ENCODE data around the gene BTBD16. TPM values are rescaled to one million over a fixed set of nuclear protein-coding genes. Genes with fewer than 3 reads are reported as not detected.

The BTBD16 gene
- total RNA-seq: 0.35 TPM
- long read RNA-seq: 0 reads

- no peak within 1 kb of the TSS for H3K4me3 ChIP-seq
- no peak for TF ChIP-seq CTCF (IDR thresholded peaks at IDR 0.05)
- H3K9me3 ChIP-seq: no peaks in the 10 kb centered on the region
- ATAC-seq (no peak), DNase-seq (no peak)
- intact Hi-C loops (cut with DNase I): no loop called here
- peaks cover 19% of the 10 kb centered on the region for H3K36me3 ChIP-seq
- H3K27ac ChIP-seq: no peak within 1 kb of the TSS
- H3K27me3 ChIP-seq: no peaks in the 10 kb centered on the region
- peaks cover 5% of the 10 kb centered on the region for H3K4me1 ChIP-seq
Observed at GRCh38 chr10:122271076-122271475, at the start of gene BTBD16. Gene BTBD16 (plus strand): TSS chr10:122271296. CDS start chr10:122275082, 3,786 bp downstream.

DNA sequence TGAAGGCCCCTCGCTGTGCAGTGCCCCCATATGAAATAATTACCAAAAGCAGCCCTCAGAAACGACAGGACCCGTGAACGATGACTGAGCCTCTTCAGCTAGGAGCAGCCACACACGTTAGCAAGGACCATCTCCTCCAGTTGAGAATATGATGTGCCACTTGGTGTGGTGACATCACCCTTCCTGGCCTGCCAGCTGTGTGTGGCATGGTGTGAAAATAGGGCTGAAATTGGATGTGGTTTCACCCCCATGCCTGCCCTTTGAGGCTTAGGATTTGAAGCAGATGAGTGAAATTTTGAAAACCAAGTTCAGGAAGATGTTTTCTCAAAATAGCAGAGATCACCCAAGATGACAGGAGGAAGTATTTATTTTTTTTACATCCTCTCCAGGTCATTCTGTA is 49.1 kb upstream of the BTBD16 start:
- H3K9me3 ChIP-seq: no peaks in the 10 kb centered on the region
- no peaks in the 10 kb centered on the region for H3K27me3 ChIP-seq
- DNase-seq: no peak
- intact Hi-C loops (cut with DNase I): no loop called here
- no peak overlapping the region for H3K27ac ChIP-seq
- no peak for TF ChIP-seq CTCF (IDR thresholded peaks at IDR 0.05)
- H3K36me3 ChIP-seq: peaks cover 86% of the 10 kb centered on the region
- H3K4me1 ChIP-seq: no peaks in the 10 kb centered on the region
- no peak overlapping the region for H3K4me3 ChIP-seq
- no peak for ATAC-seq

- no peak overlapping the region for H3K27ac ChIP-seq
- intact Hi-C loops (cut with DNase I): no loop called here
- no peaks in the 10 kb centered on the region for H3K9me3 ChIP-seq
- H3K27me3 ChIP-seq: no peaks in the 10 kb centered on the region
- no peaks in the 10 kb centered on the region for H3K4me1 ChIP-seq
- peaks cover 86% of the 10 kb centered on the region for H3K36me3 ChIP-seq
- DNase-seq (no peak), ATAC-seq (no peak)
- TF ChIP-seq CTCF (IDR thresholded peaks at IDR 0.05): no peak
- no peak overlapping the region for H3K4me3 ChIP-seq
Observed at GRCh38 chr10:122222638-122223037, 48.5 kb upstream of the BTBD16 start.

DNA sequence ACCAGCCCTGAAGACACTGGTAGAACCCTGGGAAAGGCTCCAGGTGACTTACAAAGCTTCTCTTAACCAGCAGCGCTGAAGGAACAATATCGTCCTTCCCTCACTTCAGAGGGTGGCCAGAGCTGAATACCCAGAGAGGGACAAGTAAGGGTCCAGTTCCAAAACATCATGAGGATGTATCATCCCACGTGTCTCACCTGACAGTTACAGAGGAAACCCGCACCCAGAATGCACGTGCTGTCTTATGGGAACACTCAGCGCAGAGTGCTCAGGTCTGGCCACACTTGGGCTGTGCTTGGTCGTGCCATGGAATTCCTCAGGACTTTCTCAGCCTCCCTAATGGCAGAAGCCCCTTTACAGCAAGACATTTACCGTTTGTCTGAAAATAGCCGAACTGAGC is 46.9 kb upstream of the BTBD16 start:
- no peak overlapping the region for H3K4me3 ChIP-seq
- no peak overlapping the region for H3K27ac ChIP-seq
- no peaks in the 10 kb centered on the region for H3K4me1 ChIP-seq
- peaks cover 86% of the 10 kb centered on the region for H3K36me3 ChIP-seq
- DNase-seq: no peak
- intact Hi-C loops (cut with DNase I): no loop called here
- no peak for TF ChIP-seq CTCF (IDR thresholded peaks at IDR 0.05)
- no peaks in the 10 kb centered on the region for H3K27me3 ChIP-seq
- no peak for ATAC-seq
- no peaks in the 10 kb centered on the region for H3K9me3 ChIP-seq

DNA sequence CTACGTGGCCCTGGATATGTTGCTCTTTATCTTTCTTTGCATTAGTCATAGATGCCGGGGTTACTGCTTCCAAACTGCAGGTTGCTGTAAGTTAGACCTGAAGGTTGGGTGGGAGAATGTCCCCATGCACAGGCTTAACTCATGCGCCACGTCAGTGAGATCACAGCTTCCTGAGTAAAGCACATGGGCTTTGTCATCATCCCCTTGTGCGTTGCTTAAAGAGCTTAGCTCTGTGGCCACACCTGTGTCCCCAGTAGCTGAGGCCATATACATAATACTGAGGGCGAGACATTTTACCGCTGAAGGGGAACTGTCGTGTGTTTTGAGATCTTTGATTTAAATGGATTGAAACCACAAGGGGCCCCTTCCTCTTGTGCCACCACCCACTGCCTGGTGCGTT is 45.8 kb upstream of the BTBD16 start:
- H3K27ac ChIP-seq: no peak overlapping the region
- H3K27me3 ChIP-seq: no peaks in the 10 kb centered on the region
- H3K4me3 ChIP-seq: no peak overlapping the region
- DNase-seq: no peak
- no peak for ATAC-seq
- intact Hi-C loops (cut with DNase I): no loop called here
- no peak for TF ChIP-seq CTCF (IDR thresholded peaks at IDR 0.05)
- no peaks in the 10 kb centered on the region for H3K9me3 ChIP-seq
- H3K36me3 ChIP-seq: peaks cover 91% of the 10 kb centered on the region
- no peaks in the 10 kb centered on the region for H3K4me1 ChIP-seq

- intact Hi-C loops (cut with DNase I): no loop called here
- Histone ChIP-seq H3K9me3 (no peaks in the 10 kb centered on the region), H3K27ac (no peak overlapping the region), H3K36me3 (peaks cover 77% of the 10 kb centered on the region), H3K4me3 (no peak overlapping the region), H3K27me3 (no peaks in the 10 kb centered on the region), H3K4me1 (no peaks in the 10 kb centered on the region)
- no peak for ATAC-seq
- no peak for DNase-seq
- TF ChIP-seq CTCF (IDR thresholded peaks at IDR 0.05): no peak
Observed at GRCh38 chr10:122227754-122228153, 43.3 kb upstream of the BTBD16 start.
